Liver (tissue), 3 donors: ENCODE measurements around the gene SMAD6.

Experiments used
- CTCF ChIP-seq: fragments of 150-350 bp; IDR thresholded peaks from 2 replicates; pipeline ENCODE4 v1.5.1; 2017; ENCODE audit warnings: improper control_type of control experiment, low read depth, low read length; ENCODE audit not compliant: missing input control
- FOXA2 ChIP-seq: IDR thresholded peaks from 2 replicates; pipeline ENCODE4 v1.6.1; 2016; ENCODE audit warnings: antibody characterized with exemption
- GABPA ChIP-seq, 2 donors: IDR thresholded peaks in 1 of 2; conservative IDR thresholded peaks in 1 of 2; 2 replicates each; pipeline ENCODE4 v1.6.1; 2016; ENCODE audit warnings: antibody characterized with exemption in 2 of 2, mild to moderate bottlenecking in 1 of 2, moderate library complexity in 1 of 2
- HNF4A ChIP-seq, 2 donors: conservative IDR thresholded peaks; 2 replicates each; pipeline ENCODE4 v1.6.1; 2016; ENCODE audit warnings: antibody characterized with exemption in 2 of 2, mild to moderate bottlenecking in 2 of 2
- JUND ChIP-seq, 2 donors: IDR thresholded peaks; 2 replicates each; pipeline ENCODE4 v1.6.1; 2016; ENCODE audit warnings: antibody characterized with exemption in 2 of 2
- RAD21 ChIP-seq, 2 donors: IDR thresholded peaks; 2 replicates each; pipeline ENCODE4 v1.6.1; 2016; ENCODE audit warnings: antibody characterized with exemption in 2 of 2, mild to moderate bottlenecking in 2 of 2
- REST ChIP-seq: IDR thresholded peaks from 2 replicates; pipeline ENCODE4 v1.6.1; 2016; ENCODE audit warnings: antibody characterized with exemption, mild to moderate bottlenecking
- RXRA ChIP-seq, 2 donors: IDR thresholded peaks; 2 replicates each; pipeline ENCODE4 v1.6.1; 2017 to 2018; ENCODE audit warnings: antibody characterized with exemption in 2 of 2, mild to moderate bottlenecking in 1 of 2
- TAF1 ChIP-seq: conservative IDR thresholded peaks from 2 replicates; pipeline ENCODE4 v1.6.1; 2016; ENCODE audit warnings: antibody characterized with exemption, mild to moderate bottlenecking
- TF ChIP-seq, protein P1 (sequence below): IDR thresholded peaks from 2 replicates; pipeline ENCODE4 v1.6.1; 2016; ENCODE audit warnings: antibody characterized with exemption
- donor health status: healthy.
- donor health status: healthy.

- TF ChIP-seq TAF1 = no peak
- TF ChIP-seq REST = no peak
- TF ChIP-seq CTCF = no peak
- TF ChIP-seq GABPA (IDR thresholded peaks at IDR 0.05 in 1 of 2, conservative IDR thresholded peaks at IDR 0.05 in 1 of 2) = no peak
- TF ChIP-seq, protein P1, sequence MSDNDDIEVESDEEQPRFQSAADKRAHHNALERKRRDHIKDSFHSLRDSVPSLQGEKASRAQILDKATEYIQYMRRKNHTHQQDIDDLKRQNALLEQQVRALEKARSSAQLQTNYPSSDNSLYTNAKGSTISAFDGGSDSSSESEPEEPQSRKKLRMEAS = no peak
- TF ChIP-seq RAD21 (IDR thresholded peaks at IDR 0.05) = no peak
- no peak for TF ChIP-seq HNF4A (conservative IDR thresholded peaks at IDR 0.05)
- no peak for TF ChIP-seq JUND (IDR thresholded peaks at IDR 0.05)
- no peak for TF ChIP-seq FOXA2
- TF ChIP-seq RXRA (IDR thresholded peaks at IDR 0.05) = no peak
These were observed 129.3 kb downstream of the SMAD6 start for GRCh38 chr15:66831289-66831688.
